HepG2 (cell line): ENCODE measurements around the gene ABL2. TPM values are rescaled to one million over a fixed set of nuclear protein-coding genes. Genes with fewer than 3 reads are reported as not detected.

ENCODE experiments used
- ATAC-seq: fragments of 200-7000 bp; cut with Tn5 transposase; 3 replicates; pipeline ENCODE4 v1.9.1; 2020; ENCODE audit warnings: mild to moderate bottlenecking, moderate library complexity
- BruUV-seq: library from RNA; stranded (reverse); fragments of 400-500 nt; replicated peaks from 2 replicates; lab custom pipeline; 2021; lab: Mats Ljungman, UMichigan
- CTCF ChIA-PET: fragments of 300-600 bp; formaldehyde crosslinking; extraction: SDS; loops from one replicate; lab custom pipeline; 2021; ENCODE audit warnings: low total read pairs, inconsistent platforms, low intra/inter-chr PET ratio; lab: Yijun Ruan, JAX
- POLR2A ChIA-PET: fragments of 350-600 bp; sonication (Branson Sonifier 250); formaldehyde crosslinking; loops from one replicate; lab custom pipeline; 2020; ENCODE audit warnings: antibody characterized with exemption, inconsistent platforms; lab: Yijun Ruan, JAX
- DNase-seq: peaks from one replicate; pipeline ENCODE4 v3.0.0-alpha.2; 2015; ENCODE audit warnings: low spot score
- FAIRE-seq: peaks from 3 replicates; lab custom pipeline; 2011; peaks lifted over from hg19 to GRCh38; lab: Jason Lieb, UNC
- H2AFZ ChIP-seq: one replicate; pipeline ENCODE4 v1.6.1; 2011; ENCODE audit warnings: low read length, inconsistent platforms
- H3K27ac ChIP-seq: fragments of 300-600 bp; 3 replicates; pipeline ENCODE4 v1.8.0; 2011; ENCODE audit warnings: mixed run types, mild to moderate bottlenecking, mixed read lengths, low read length, inconsistent platforms; ENCODE audit not compliant: insufficient read depth; ENCODE audit errors: extremely low read length
- H3K27me3 ChIP-seq, 2 experiments: fragments of 200-600 bp in 1 of 2; 2 replicates in 1 of 2; 3 replicates in 1 of 2; pipeline versions ENCODE4 v1.6.0 to v1.8.0; 2011; ENCODE audit warnings: low read length in 2 of 2, mild to moderate bottlenecking in 2 of 2, moderate library complexity in 2 of 2, inconsistent platforms in 1 of 2; ENCODE audit not compliant: insufficient read depth in 2 of 2, control insufficient read depth in 1 of 2
- H3K36me3 ChIP-seq, 2 experiments: fragments of 200-600 bp in 1 of 2; replicated peaks in 1 of 2; 2 replicates in 1 of 2; 3 replicates in 1 of 2; pipeline versions ENCODE4 v1.5.1 to v1.8.0; 2011; ENCODE audit warnings: low read length in 2 of 2, inconsistent platforms in 1 of 2; ENCODE audit not compliant: insufficient read depth in 2 of 2, control insufficient read depth in 1 of 2
- H3K4me1 ChIP-seq: 2 replicates; pipeline ENCODE4 v1.5.1; 2012; ENCODE audit warnings: low read length, inconsistent platforms; ENCODE audit not compliant: insufficient read depth
- H3K4me2 ChIP-seq: 2 replicates; pipeline ENCODE4 v1.6.0; 2011; ENCODE audit warnings: low read depth, low read length, inconsistent platforms
- H3K4me3 ChIP-seq, 3 experiments: fragments of 200-600 bp in 1 of 3; sonication (generic), shearing (Covaris generic) in 1 of 3; replicated peaks in 1 of 3; 2 replicates each; pipeline ENCODE4 v1.5.1; 2011 to 2016; ENCODE audit warnings: low read length in 3 of 3, inconsistent platforms in 2 of 3, low read depth in 2 of 3, mild to moderate bottlenecking in 2 of 3, control low read depth in 1 of 3, mixed read lengths in 1 of 3; ENCODE audit not compliant: insufficient read depth in 1 of 3
- H3K79me2 ChIP-seq: one replicate; pipeline ENCODE4 v1.6.1; 2011; ENCODE audit warnings: low read length, inconsistent platforms; ENCODE audit not compliant: insufficient read depth
- H3K9ac ChIP-seq: 2 replicates; pipeline ENCODE4 v1.6.0; 2011; ENCODE audit warnings: mild to moderate bottlenecking, low read depth, low read length, inconsistent platforms; ENCODE audit not compliant: insufficient read depth
- H3K9me3 ChIP-seq: 2 replicates; pipeline ENCODE4 v1.5.1; 2012; ENCODE audit warnings: mild to moderate bottlenecking, low read length
- H4K20me1 ChIP-seq: 2 replicates; pipeline ENCODE4 v1.6.0; 2011; ENCODE audit warnings: inconsistent platforms, mild to moderate bottlenecking, low read length, moderate library complexity; ENCODE audit not compliant: insufficient read depth
- ELK4 ChIP-seq: sonication (generic); formaldehyde crosslinking; IDR thresholded peaks from 2 replicates; pipeline ENCODE4 v1.9.0; 2021; ENCODE audit warnings: missing genetic modification reagents, borderline replicate concordance
- FOSL2 ChIP-seq: sonication (generic); formaldehyde crosslinking; IDR thresholded peaks from 2 replicates; pipeline ENCODE4 v1.4.0; 2020; ENCODE audit warnings: missing genetic modification reagents
- SMAD9 ChIP-seq: sonication (generic); formaldehyde crosslinking; IDR thresholded peaks from 2 replicates; pipeline ENCODE4 v1.5.1; 2020; ENCODE audit warnings: mild to moderate bottlenecking, missing genetic modification reagents
- ZNF350 ChIP-seq: sonication (generic); formaldehyde crosslinking; IDR thresholded peaks from 2 replicates; pipeline ENCODE4 v1.4.0; 2020; ENCODE audit warnings: mild to moderate bottlenecking, low read depth, missing genetic modification reagents, borderline replicate concordance
- ZNF510 ChIP-seq: sonication (generic); formaldehyde crosslinking; IDR thresholded peaks from 2 replicates; pipeline ENCODE4 v1.4.0; 2020; ENCODE audit warnings: low read depth, mild to moderate bottlenecking, missing genetic modification reagents
- ZNF562 ChIP-seq: sonication (generic); formaldehyde crosslinking; IDR thresholded peaks from 2 replicates; pipeline ENCODE4 v1.8.0; 2022; ENCODE audit warnings: missing genetic modification reagents, borderline replicate concordance
- ZSCAN9 ChIP-seq: IDR thresholded peaks from 2 replicates; pipeline ENCODE4 v1.6.1; 2016; ENCODE audit warnings: borderline replicate concordance
- WGBS: methylation state at CpG from one replicate; pipeline ENCODE4 v1.1.6; 2017; ENCODE audit warnings: low lambda C conversion rate; 5-methylcytosine and 5-hydroxymethylcytosine counted together
- in situ Hi-C: cut with HindIII; loops from 2 replicates; pipeline ENCODE4 v1.10.0; 2017; ENCODE audit warnings: low pct_unique_long_range_greater_than_20kb; ENCODE audit not compliant: extremely low pct_ligation_motif_present
- intact Hi-C: fragments of 100-400 bp; cut with micrococcal nuclease; formaldehyde crosslinking; loops from one replicate; pipeline ENCODE4 v1.10.0; 2022; ENCODE audit not compliant: unreplicated experiment
- polyA plus RNA-seq, 8 experiments: library from polyadenylated mRNA; depleted of rRNA in 3 of 8; stranded (reverse) in 7 of 8; unstranded in 1 of 8; fragments of >200 nt; fragmentation: Illumina TruSeq in 4 of 8; extraction: Trizol in 4 of 8; gene quantifications; 2 replicates each; pipeline versions ENCODE4 v1.2.1 to v1.2.3, GENCODE V29; 2011 to 2016; ENCODE audit warnings: low read depth in 4 of 8, missing spikeins in 1 of 8, mixed read lengths in 1 of 8; ENCODE audit not compliant: insufficient read depth in 1 of 8
- total RNA-seq, 5 experiments: library from RNA; depleted of rRNA; stranded (reverse); fragments of >200 nt; fragmentation: Illumina TruSeq; extraction: Trizol; gene quantifications; 2 replicates each; pipeline ENCODE4 v1.2.3, GENCODE V29; 2016; ENCODE audit warnings: low read depth in 1 of 5

ABL2 gene
- total and polyA plus RNA-seq, 2 of the 13 experiments (the other 11 are each of a cell fraction or from before 2014, with no cell fraction given), result 5.8 to 6.0 TPM

GRCh38 chr1:179194068-179194537, 35.4 kb downstream of the ABL2 start:
- Histone ChIP-seq H3K9me3 (no peaks in the 10 kb centered on the region), H3K36me3 (no peaks in the 10 kb centered on the region), H3K27me3 (no peaks in the 10 kb centered on the region), H3K27ac (no peak overlapping the region), H3K4me3 (no peak overlapping the region), H3K4me1 (peaks cover 13% of the 10 kb centered on the region), H2AFZ (no peak overlapping the region), H3K9ac (no peak overlapping the region), H3K4me2 (no peak overlapping the region), H4K20me1 (no peaks in the 10 kb centered on the region), H3K79me2 (peaks cover 40% of the 10 kb centered on the region)
- in situ Hi-C loops (no loop called here), intact Hi-C loops (loop anchor here (1.0 to 10.0 kb wide), 4 partner anchors 73 to 113 kb away; partner anchors contain the start of gene SOAT1)
- WGBS, result 59% methylated on average over 2 of the region's 2 CpGs
- no peak for FAIRE-seq
- POLR2A ChIA-PET, result no interaction called here
- BruUV-seq, result no TSS peak
- no peak for DNase-seq
- CTCF ChIA-PET, result interaction anchor here (1.1 to 2.3 kb wide), 4 partner anchors 72 to 115 kb away, joined by 3 to 30 read pairs (median 4); no protein-coding TSS in a partner anchor
- no peak for TF ChIP-seq SMAD9
- TF ChIP-seq ELK4 (CRISPR knock-in tag), result no peak
- no peak for TF ChIP-seq ZNF350 (CRISPR knock-in tag)
- TF ChIP-seq FOSL2 (CRISPR knock-in tag), result no peak
- no peak for TF ChIP-seq ZSCAN9 (CRISPR knock-in tag)
- TF ChIP-seq ZNF510 (CRISPR knock-in tag), result no peak
- ATAC-seq, result no peak

- H3K4me1 ChIP-seq, result peaks cover 21% of the 10 kb centered on the region
- no TSS peak for BruUV-seq
- no peak overlapping the region for H3K4me2 ChIP-seq
- in situ Hi-C loops, result no loop called here
- H3K36me3 ChIP-seq, result no peaks in the 10 kb centered on the region
- ChIA-PET POLR2A (no interaction called here), CTCF (no interaction called here)
- intact Hi-C loops, result loop anchor here (5.0 to 10.0 kb wide), 2 partner anchors 84 to 104 kb away; partner anchors contain the start of gene SOAT1
- TF ChIP-seq ZNF562 (CRISPR knock-in tag), result no peak
- no peaks in the 10 kb centered on the region for H4K20me1 ChIP-seq
- no peaks in the 10 kb centered on the region for H3K9me3 ChIP-seq
- DNase-seq (no peak), FAIRE-seq (no peak), ATAC-seq (no peak)
- no peak overlapping the region for H3K27ac ChIP-seq
- H3K9ac ChIP-seq, result no peak overlapping the region
- WGBS, result 96% methylated on average over 4 of the region's 4 CpGs
- no peak overlapping the region for H2AFZ ChIP-seq
- H3K79me2 ChIP-seq, result peaks cover 43% of the 10 kb centered on the region
- H3K4me3 ChIP-seq, result no peak overlapping the region
- no peaks in the 10 kb centered on the region for H3K27me3 ChIP-seq
Measured at GRCh38 chr1:179190861-179191260, 38.6 kb downstream of the ABL2 start.
